ENCODE measurements around the gene BASP1. TPM values are rescaled to one million over a fixed set of nuclear protein-coding genes. Genes with fewer than 3 reads are reported as not detected.

The BASP1 gene
- total and polyA plus RNA-seq, 10 of the 15 experiments (the other 5 are each of a cell fraction or from before 2014, with no cell fraction given) = 27.3 to 190 (median 102) TPM

GRCh38 chr5:17216176-17216973, 1.1 kb upstream of the BASP1 start (continued):
- TF ChIP-seq CTCF (IDR thresholded peaks at IDR 0.05 in 2 of 3, conservative IDR thresholded peaks at IDR 0.05 in 1 of 3; ENCODE audit: control insufficient read depth in 2 of 3, extremely low read depth in 1 of 3, insufficient read depth in 1 of 3, low read depth in 3 of 3, low read length in 3 of 3) (peak; percentile 73 to 91 (median 80)), MTA2 (IDR thresholded peaks at IDR 0.05; ENCODE audit: low read depth) (peak; percentile 19; the same call in 1 of the 2 replicates), NR2F1 (conservative IDR thresholded peaks at IDR 0.05) (0 out of 2 replicates have a peak, but pooled peaks have one; percentile 28), RAD21 (IDR thresholded peaks at IDR 0.05; ENCODE audit: insufficient read depth, low read depth, low read length) (peak; percentile 98), WRNIP1 (IDR thresholded peaks at IDR 0.05; ENCODE audit: borderline replicate concordance, low read depth, low read length) (0 out of 2 replicates have a peak, but pooled peaks have one; percentile 35), NKRF (conservative IDR thresholded peaks at IDR 0.05) (0 out of 2 replicates have a peak, but pooled peaks have one; percentile 28), HDAC2 (IDR thresholded peaks at IDR 0.05) (no peak), SREBF1 (IDR thresholded peaks at IDR 0.05; ENCODE audit: low read length) (no peak), ZNF207 (IDR thresholded peaks at IDR 0.05; ENCODE audit: borderline replicate concordance) (peak; percentile 66; the same call in 1 of the 2 replicates), TCF12 (IDR thresholded peaks at IDR 0.05; ENCODE audit: low read depth, low read length) (0 out of 2 replicates have a peak, but pooled peaks have one; percentile 15), DPF2 (IDR thresholded peaks at IDR 0.05) (peak; percentile 44; the same call in 1 of the 2 replicates), EGR1 (IDR thresholded peaks at IDR 0.05; ENCODE audit: borderline replicate concordance in 1 of 2, low read depth in 2 of 2, low read length in 2 of 2) (peak in 1 of 2 experiments; percentile 15; a peak in 1 of 3 replicates), GATAD2B (conservative IDR thresholded peaks at IDR 0.05; ENCODE audit: low read depth) (0 out of 2 replicates have a peak, but pooled peaks have one; percentile 36), LARP7 (IDR thresholded peaks at IDR 0.05) (peak; percentile 47; the same call in 1 of the 2 replicates), FOXM1 (IDR thresholded peaks at IDR 0.05; ENCODE audit: low read depth, low read length) (peak; percentile 51), JUND (IDR thresholded peaks at IDR 0.05; ENCODE audit: low read depth, low read length) (no peak), RUNX3 (IDR thresholded peaks at IDR 0.05; ENCODE audit: low read length) (peak; percentile 69)
- TF ChIP-seq, protein P1, sequence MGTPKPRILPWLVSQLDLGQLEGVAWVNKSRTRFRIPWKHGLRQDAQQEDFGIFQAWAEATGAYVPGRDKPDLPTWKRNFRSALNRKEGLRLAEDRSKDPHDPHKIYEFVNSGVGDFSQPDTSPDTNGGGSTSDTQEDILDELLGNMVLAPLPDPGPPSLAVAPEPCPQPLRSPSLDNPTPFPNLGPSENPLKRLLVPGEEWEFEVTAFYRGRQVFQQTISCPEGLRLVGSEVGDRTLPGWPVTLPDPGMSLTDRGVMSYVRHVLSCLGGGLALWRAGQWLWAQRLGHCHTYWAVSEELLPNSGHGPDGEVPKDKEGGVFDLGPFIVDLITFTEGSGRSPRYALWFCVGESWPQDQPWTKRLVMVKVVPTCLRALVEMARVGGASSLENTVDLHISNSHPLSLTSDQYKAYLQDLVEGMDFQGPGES (IDR thresholded peaks at IDR 0.05) = no peak
- TF ChIP-seq, protein P2, sequence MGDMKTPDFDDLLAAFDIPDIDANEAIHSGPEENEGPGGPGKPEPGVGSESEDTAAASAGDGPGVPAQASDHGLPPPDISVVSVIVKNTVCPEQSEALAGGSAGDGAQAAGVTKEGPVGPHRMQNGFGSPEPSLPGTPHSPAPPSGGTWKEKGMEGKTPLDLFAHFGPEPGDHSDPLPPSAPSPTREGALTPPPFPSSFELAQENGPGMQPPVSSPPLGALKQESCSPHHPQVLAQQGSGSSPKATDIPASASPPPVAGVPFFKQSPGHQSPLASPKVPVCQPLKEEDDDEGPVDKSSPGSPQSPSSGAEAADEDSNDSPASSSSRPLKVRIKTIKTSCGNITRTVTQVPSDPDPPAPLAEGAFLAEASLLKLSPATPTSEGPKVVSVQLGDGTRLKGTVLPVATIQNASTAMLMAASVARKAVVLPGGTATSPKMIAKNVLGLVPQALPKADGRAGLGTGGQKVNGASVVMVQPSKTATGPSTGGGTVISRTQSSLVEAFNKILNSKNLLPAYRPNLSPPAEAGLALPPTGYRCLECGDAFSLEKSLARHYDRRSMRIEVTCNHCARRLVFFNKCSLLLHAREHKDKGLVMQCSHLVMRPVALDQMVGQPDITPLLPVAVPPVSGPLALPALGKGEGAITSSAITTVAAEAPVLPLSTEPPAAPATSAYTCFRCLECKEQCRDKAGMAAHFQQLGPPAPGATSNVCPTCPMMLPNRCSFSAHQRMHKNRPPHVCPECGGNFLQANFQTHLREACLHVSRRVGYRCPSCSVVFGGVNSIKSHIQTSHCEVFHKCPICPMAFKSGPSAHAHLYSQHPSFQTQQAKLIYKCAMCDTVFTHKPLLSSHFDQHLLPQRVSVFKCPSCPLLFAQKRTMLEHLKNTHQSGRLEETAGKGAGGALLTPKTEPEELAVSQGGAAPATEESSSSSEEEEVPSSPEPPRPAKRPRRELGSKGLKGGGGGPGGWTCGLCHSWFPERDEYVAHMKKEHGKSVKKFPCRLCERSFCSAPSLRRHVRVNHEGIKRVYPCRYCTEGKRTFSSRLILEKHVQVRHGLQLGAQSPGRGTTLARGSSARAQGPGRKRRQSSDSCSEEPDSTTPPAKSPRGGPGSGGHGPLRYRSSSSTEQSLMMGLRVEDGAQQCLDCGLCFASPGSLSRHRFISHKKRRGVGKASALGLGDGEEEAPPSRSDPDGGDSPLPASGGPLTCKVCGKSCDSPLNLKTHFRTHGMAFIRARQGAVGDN (IDR thresholded peaks at IDR 0.05) = peak; percentile 51; the same call in 1 of the 2 replicates
